B cell (primary cell): ENCODE data around the gene HCFC1. TPM values are rescaled to one million over a fixed set of nuclear protein-coding genes. Genes with fewer than 3 reads are reported as not detected.

ENCODE experiments used
- ATAC-seq: fragments of 200-7000 bp; cut with Tn5 transposase; one replicate; pipeline ENCODE4 v1.10.0; 2021; ENCODE audit warnings: low read depth, mild to moderate bottlenecking, moderate number of reproducible peaks, moderate library complexity
- CTCF ChIA-PET: fragments of 350-600 bp; sonication (Branson Sonifier 250); formaldehyde crosslinking; loops from one replicate; lab custom pipeline; 2021; ENCODE audit warnings: antibody characterized with exemption, inconsistent platforms; lab: Charles Lee
- POLR2A ChIA-PET: fragments of 350-600 bp; sonication (Branson Sonifier 250); formaldehyde crosslinking; loops from one replicate; lab custom pipeline; 2021; ENCODE audit warnings: antibody characterized with exemption; lab: Charles Lee
- DNase-seq: peaks from one replicate; pipeline ENCODE4 v3.0.0; 2013
- H2AFZ ChIP-seq: 2 replicates; pipeline ENCODE4 v1.6.1; 2012; ENCODE audit warnings: mild to moderate bottlenecking, low read depth, low read length; ENCODE audit not compliant: insufficient read depth, poor library complexity, severe bottlenecking
- H3K27ac ChIP-seq, 2 donors: 1 replicate in 1 of 2; 2 replicates in 1 of 2; pipeline ENCODE4 v1.5.1; 2012 to 2013; ENCODE audit warnings: low read length in 2 of 2, mild to moderate bottlenecking in 2 of 2, moderate library complexity in 1 of 2
- H3K27me3 ChIP-seq, 4 experiments: fragments of 200-600 bp in 1 of 4; sonication (generic) in 1 of 4; replicated peaks in 1 of 4; 1 replicate in 2 of 4; 2 replicates in 2 of 4; pipeline versions ENCODE4 v1.6.1 to v1.7.0; 2013 to 2016; ENCODE audit warnings: low read length in 3 of 4, mild to moderate bottlenecking in 2 of 4, mixed read lengths in 1 of 4, moderate library complexity in 1 of 4; ENCODE audit not compliant: insufficient read depth in 4 of 4, control insufficient read depth in 3 of 4; ENCODE audit errors: control extremely low read depth in 1 of 4
- H3K36me3 ChIP-seq, 2 experiments: replicated peaks in 1 of 2; 1 replicate in 1 of 2; 2 replicates in 1 of 2; pipeline versions ENCODE4 v1.6.1 to v1.7.1; 2013; ENCODE audit warnings: low read length in 1 of 2; ENCODE audit not compliant: insufficient read depth in 2 of 2, control insufficient read depth in 1 of 2; ENCODE audit errors: control extremely low read depth in 1 of 2, extremely low read depth in 1 of 2
- H3K4me1 ChIP-seq, 2 donors: fragments of 200-600 bp in 1 of 2; sonication (generic) in 1 of 2; 1 replicate in 1 of 2; 2 replicates in 1 of 2; pipeline versions ENCODE4 v1.5.1 to v1.6.1; 2013 to 2017; ENCODE audit warnings: low read length in 2 of 2; ENCODE audit not compliant: control insufficient read depth in 2 of 2, insufficient read depth in 2 of 2
- H3K4me2 ChIP-seq: replicated peaks from 2 replicates; pipeline ENCODE3; 2012; ENCODE audit warnings: mild to moderate bottlenecking, low read depth, low read length; ENCODE audit not compliant: poor library complexity, severe bottlenecking
- H3K4me3 ChIP-seq, 5 experiments: fragments of 200-600 bp in 1 of 5; sonication (generic) in 1 of 5; 1 replicate in 3 of 5; 2 replicates in 2 of 5; pipeline versions ENCODE4 v1.5.1 to v1.7.0; 2011 to 2016; ENCODE audit warnings: low read length in 4 of 5, mild to moderate bottlenecking in 4 of 5, low read depth in 2 of 5, control low read depth in 1 of 5, moderate library complexity in 1 of 5; ENCODE audit not compliant: insufficient read depth in 1 of 5; ENCODE audit errors: control extremely low read depth in 1 of 5, extremely low read depth in 1 of 5
- H3K79me2 ChIP-seq: fragments of 200-600 bp; sonication (generic); one replicate; pipeline ENCODE4 v1.6.0; 2016; ENCODE audit warnings: low read length; ENCODE audit not compliant: control insufficient read depth, insufficient read depth
- H3K9ac ChIP-seq: fragments of 200-600 bp; sonication (generic); 2 replicates; pipeline ENCODE4 v1.6.1; 2017; ENCODE audit warnings: mild to moderate bottlenecking, low read length, moderate library complexity
- H3K9me3 ChIP-seq, 3 donors: one replicate each; pipeline versions ENCODE4 v1.6.1 to v1.7.1; 2013; ENCODE audit warnings: low read length in 2 of 3; ENCODE audit not compliant: control insufficient read depth in 2 of 3, insufficient read depth in 1 of 3; ENCODE audit errors: control extremely low read depth in 1 of 3
- H4K20me1 ChIP-seq: 2 replicates; pipeline ENCODE4 v1.6.0; 2012; ENCODE audit warnings: mild to moderate bottlenecking, low read length; ENCODE audit not compliant: insufficient read depth, control insufficient read depth, poor library complexity, severe bottlenecking
- H3K27ac Mint-ChIP-seq: one replicate; pipeline ENCODE4 v1.8.0; 2021; ENCODE audit warnings: mixed read lengths
- H3K27me3 Mint-ChIP-seq: one replicate; pipeline ENCODE4 v1.8.0; 2021; ENCODE audit warnings: mixed read lengths
- H3K4me1 Mint-ChIP-seq: one replicate; pipeline ENCODE4 v1.8.0; 2021; ENCODE audit warnings: mixed read lengths
- H3K4me3 Mint-ChIP-seq: one replicate; pipeline ENCODE4 v1.8.0; 2021; ENCODE audit warnings: mixed read lengths
- H3K9me3 Mint-ChIP-seq: one replicate; pipeline ENCODE4 v1.8.0; 2022; ENCODE audit warnings: mixed read lengths; ENCODE audit not compliant: insufficient read depth
- EZH2 ChIP-seq: IDR thresholded peaks from 2 replicates; pipeline ENCODE4 v1.6.1; 2012; ENCODE audit warnings: borderline replicate concordance, low read depth, mild to moderate bottlenecking, moderate library complexity, low read length; ENCODE audit not compliant: insufficient read depth, poor library complexity, severe bottlenecking
- WGBS: methylation state at CpG from one replicate; pipeline ENCODE4 v1.1.5; 2013; ENCODE audit warnings: missing lambda C conversion rate; ENCODE audit not compliant: insufficient coverage; 5-methylcytosine and 5-hydroxymethylcytosine counted together
- intact Hi-C: fragments of 100-400 bp; cut with micrococcal nuclease; formaldehyde crosslinking; loops from one replicate; pipeline ENCODE4 v1.10.0; 2022
- polyA plus RNA-seq: library from polyadenylated mRNA; depleted of rRNA; stranded (reverse); fragments of >200 nt; gene quantifications from 2 replicates; pipeline ENCODE4 v1.2.3, GENCODE V29; 2012
- total RNA-seq, 2 donors: library from RNA; stranded (reverse); fragments of 120-200 nt in 1 of 2; gene quantifications; 1 replicate in 1 of 2; 2 replicates in 1 of 2; pipeline versions ENCODE4 v1.2.3 to v1.2.4, GENCODE V29; 2013 to 2022
- TF ChIP-seq, protein P1 (sequence below): fragments of 200-600 bp; IDR thresholded peaks from one replicate; pipeline ENCODE4 v1.8.0; 2022; ENCODE audit warnings: antibody characterized with exemption, mild to moderate bottlenecking

HCFC1 gene
- total and polyA plus RNA-seq, 2 donors (not counting 1 experiment from before 2014, with no cell fraction given), result 32.1 to 57.7 TPM

DNA sequence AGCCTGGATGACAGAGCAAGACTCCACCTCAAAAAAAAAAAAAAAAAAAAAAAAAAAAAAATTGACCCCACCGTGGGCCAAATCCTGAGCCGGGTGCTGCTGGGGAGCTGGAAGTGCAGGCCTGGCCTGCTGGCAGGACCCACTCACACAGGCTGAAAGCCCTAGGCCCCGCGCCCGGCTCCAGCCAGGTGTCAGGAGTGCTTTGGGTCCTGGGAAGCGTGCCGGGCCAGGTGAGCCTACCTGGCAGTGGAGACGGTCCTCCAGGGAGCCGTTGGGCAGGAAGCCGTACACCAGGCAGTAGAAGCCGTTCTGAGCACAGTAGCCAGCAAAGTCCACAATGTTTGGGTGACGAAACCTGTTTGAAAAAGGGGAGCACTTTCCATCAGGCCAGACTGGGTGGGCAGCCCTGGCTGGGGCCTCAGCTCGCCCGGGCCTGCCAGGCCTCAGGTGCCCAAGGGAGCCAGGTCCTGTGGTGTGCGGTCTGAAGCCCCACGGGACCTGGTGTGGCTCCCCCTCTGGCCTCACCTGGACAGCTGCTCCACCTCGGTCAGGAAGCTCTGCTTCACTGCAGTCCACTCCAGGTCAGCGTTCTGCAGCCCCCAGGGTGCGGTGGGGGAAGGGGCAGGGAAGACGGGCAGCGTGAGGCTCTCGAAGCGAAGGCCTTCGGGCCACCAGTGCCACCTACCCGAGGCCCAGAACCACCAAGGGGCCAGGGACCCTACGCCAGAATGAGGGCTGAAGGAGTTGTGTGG lies 46.3 kb upstream of the HCFC1 start:
- Histone ChIP-seq H3K27me3 (no peaks in the 10 kb centered on the region), H3K4me3 (peak overlapping the region in 4 of 5 experiments; percentile 55 to 67 (median 64)), H3K27ac (peak overlapping the region; percentile 34 to 50), H3K9ac (peak overlapping the region; percentile 70), H3K4me1 (peaks cover 6 to 32% of the 10 kb centered on the region in 2 donors), H3K4me2 (peak overlapping the region; percentile 89), H3K79me2 (peaks cover 30% of the 10 kb centered on the region), H4K20me1 (no peaks in the 10 kb centered on the region), H3K9me3 (no peaks in the 10 kb centered on the region), H3K36me3 (peaks cover 0 to 39% of the 10 kb centered on the region in 2 experiments), H2AFZ (no peak overlapping the region)
- peak overlapping the region; percentile 85 for H3K27ac Mint-ChIP-seq
- WGBS, result 65% methylated on average over 10 of the region's 26 CpGs
- H3K4me1 Mint-ChIP-seq, result peaks cover 22% of the 10 kb centered on the region
- CTCF ChIA-PET, result interaction anchor here (1.0 to 3.9 kb wide), 4 partner anchors 10 to 48 kb away, joined by 3 to 21 read pairs (median 4); no protein-coding TSS in a partner anchor
- TF ChIP-seq EZH2, result no peak
- TF ChIP-seq, protein P1, sequence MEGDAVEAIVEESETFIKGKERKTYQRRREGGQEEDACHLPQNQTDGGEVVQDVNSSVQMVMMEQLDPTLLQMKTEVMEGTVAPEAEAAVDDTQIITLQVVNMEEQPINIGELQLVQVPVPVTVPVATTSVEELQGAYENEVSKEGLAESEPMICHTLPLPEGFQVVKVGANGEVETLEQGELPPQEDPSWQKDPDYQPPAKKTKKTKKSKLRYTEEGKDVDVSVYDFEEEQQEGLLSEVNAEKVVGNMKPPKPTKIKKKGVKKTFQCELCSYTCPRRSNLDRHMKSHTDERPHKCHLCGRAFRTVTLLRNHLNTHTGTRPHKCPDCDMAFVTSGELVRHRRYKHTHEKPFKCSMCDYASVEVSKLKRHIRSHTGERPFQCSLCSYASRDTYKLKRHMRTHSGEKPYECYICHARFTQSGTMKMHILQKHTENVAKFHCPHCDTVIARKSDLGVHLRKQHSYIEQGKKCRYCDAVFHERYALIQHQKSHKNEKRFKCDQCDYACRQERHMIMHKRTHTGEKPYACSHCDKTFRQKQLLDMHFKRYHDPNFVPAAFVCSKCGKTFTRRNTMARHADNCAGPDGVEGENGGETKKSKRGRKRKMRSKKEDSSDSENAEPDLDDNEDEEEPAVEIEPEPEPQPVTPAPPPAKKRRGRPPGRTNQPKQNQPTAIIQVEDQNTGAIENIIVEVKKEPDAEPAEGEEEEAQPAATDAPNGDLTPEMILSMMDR, result no peak
- no peak for ATAC-seq
- H3K27me3 Mint-ChIP-seq, result no peaks in the 10 kb centered on the region
- POLR2A ChIA-PET, result interaction anchor here (0.6 to 0.9 kb wide), 6 partner anchors 10 to 380 kb away, joined by 3 to 12 read pairs (median 5); no protein-coding TSS in a partner anchor
- H3K4me3 Mint-ChIP-seq, result peak overlapping the region; percentile 87
- intact Hi-C loops, result loop anchor here (2.0 kb wide), 1 partner anchor 45 kb away; the partner anchor contains the start of gene TMEM187
- H3K9me3 Mint-ChIP-seq, result no peaks in the 10 kb centered on the region
- DNase-seq, result peak; percentile 24
